HG03469 (cell line): ENCODE data around the gene PROKR1.
"Not testable (repeated sequence)": the region's sequence is repeated elsewhere in the genome, so short reads cannot be mapped to it uniquely, and the experiment has no call there.

Source experiments
- ATAC-seq: cut with Tn5 transposase; IDR thresholded peaks from one replicate; pipeline ENCODE4 v1.9.1; 2021; ENCODE audit warnings: mild to moderate bottlenecking, moderate library complexity, moderate number of reproducible peaks; ENCODE audit not compliant: unreplicated experiment

PROKR1 gene

GRCh38 chr2:68653538-68653982 is 10.2 kb downstream of the PROKR1 start:
- peak; percentile 87 for ATAC-seq

DNA sequence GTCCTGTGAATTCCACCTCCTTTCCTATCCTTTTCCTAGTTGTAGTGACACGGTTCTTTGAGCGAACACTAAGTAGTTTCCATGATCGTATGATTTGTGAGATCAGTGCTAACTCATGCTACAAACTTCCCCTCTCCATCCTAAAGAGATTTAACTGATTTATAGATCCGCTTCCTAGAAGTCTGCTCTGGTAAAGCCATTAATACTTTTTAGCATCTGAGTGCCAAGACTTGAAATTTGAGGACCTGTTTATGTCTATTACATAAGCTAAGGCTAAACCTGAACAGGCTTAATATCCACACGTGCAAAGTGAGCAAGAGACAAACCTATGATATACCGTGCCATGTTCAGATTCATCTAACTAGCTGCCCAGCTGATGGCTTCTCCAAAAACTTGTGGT is 14.9 kb downstream of the PROKR1 start:
- no peak for ATAC-seq

DNA sequence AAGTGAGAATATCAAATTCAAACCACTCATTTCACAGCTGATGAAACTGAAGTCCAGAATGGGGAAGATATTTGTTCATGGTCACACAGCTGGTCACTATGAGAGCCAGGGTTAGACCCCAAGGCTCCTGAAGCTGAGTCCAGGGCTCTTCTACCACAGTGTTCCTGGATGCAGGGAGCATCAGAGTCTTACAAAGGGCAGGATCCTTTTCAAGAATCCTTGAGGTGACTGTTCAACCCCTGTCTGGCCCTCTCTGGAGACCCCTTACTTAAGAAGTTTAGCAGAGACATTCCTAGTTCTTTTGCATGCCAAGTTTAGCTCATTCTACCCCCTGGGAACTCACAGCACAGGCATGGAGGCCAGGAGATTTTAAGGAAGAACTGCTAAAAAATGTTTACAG is 15.7 kb downstream of the PROKR1 start:
- ATAC-seq = no peak

GRCh38 chr2:68660658-68661057 is 17.3 kb downstream of the PROKR1 start:
- ATAC-seq = no peak

GRCh38 chr2:68662466-68662865 is 19.1 kb downstream of the PROKR1 start:
- ATAC-seq = no peak

DNA sequence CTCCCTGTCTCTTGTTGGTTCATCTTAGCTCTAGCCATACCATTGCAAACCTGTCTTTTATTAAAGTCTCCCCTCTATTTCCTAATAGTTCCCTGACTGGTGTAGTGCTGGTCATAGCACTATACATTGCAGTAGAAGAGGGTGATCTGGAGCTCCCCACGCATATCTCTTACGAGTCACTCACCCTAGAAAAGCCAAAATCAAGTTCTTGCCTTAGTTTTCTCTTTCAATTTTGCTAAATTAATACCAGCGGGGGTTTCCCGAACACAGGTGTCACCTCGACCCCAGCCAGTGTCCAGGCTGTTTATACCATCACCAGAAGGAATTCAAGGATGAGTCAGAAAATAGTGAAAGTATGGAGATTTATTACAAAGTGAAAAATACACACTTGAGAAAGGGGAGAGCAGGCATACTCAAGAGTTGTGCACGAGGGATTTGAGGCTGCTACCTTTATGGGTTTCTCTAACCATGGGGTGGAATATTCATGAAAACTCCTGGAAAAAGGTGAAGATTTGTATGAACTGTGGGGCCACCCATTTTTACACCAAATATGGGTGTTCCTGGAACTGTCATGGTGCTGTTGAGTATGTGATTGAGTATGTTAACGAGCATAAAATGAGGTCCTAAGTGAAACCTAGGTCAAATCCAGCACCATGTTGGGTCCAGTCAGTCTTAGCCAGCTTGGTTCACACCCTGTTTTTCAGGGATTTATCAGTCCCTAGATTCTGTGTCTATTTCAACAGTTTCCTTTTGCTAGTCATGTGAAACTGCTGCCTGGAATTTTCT is 20.2 kb downstream of the PROKR1 start:
- ATAC-seq = no peak

DNA sequence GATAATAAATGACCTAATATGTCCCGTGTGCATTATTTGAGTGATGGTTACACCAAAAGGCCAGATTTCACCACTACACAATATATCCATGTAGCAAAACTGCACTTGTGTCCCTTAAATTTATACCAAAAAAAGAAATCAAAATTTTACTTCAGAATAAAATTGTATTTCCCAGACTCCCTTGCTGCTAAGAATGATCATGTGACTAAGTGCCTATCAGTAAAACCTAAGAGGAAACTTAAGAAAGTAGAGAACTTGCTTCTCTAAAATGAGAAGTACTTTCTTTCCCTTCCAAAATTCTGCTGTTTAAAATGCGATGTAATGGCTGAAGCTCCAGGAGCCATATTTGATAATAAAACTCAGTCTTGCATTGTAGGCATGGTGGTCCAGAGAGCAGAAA is 24.0 kb downstream of the PROKR1 start:
- no peak for ATAC-seq

DNA sequence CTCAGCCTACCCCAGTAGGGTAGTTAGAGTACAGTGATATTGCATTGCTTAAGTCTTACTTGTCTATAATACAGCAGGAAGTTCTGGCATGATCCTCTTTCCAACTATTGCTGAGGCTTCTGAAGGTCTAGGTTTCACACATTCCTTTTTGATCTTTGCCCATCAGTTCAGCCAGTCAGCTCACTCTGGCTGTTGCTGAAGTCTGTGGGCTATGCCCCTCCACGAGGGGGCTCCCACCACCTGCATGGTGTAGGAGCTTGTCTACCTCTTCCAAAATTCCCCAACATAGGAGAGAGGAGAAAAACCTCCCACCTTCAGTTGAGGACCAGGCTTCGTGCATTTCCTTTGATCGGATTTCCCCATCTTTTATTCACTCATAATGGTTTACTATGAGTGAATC is 26.3 kb downstream of the PROKR1 start:
- ATAC-seq = no peak

- no peak for ATAC-seq
These were observed 28.6 kb downstream of the PROKR1 start for GRCh38 chr2:68671961-68672360.

DNA sequence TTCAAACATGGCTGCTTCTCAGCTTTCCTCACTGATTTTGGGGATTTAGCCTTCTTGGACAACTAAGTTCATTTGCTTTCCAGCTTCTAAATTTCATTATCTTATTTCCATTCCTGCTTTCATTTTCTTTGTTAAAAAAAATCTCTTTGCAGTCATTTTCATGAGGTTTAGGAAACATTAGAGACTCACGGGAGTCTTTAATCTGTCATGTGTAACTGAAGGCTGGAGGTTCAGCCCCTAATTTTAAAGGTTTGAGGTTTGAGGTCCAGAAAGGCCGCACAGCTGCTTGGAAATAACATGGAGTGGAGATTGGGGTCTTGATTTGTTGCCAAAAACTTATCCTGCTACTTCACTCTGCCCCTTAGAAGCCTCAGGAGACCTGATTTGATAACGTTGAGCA is 30.3 kb downstream of the PROKR1 start:
- no peak for ATAC-seq

DNA sequence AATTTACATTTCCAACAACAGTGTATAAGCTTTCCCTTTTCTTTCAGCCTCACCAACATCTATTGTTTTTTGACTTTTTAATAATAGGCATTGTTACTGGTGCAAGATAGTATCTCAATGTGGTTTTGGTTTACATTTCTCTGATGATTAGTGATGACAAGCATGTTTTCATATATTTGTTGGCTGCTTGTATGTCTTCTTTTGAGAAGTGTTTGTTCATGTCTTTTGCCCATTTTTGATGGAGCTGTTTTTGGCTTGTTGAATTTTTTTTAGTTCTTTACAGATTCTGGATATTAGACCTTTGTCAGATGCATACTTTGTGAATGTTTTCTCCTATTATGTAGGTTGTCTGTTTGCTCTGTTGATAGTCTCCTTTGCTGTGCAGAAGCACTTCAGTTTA is 32.1 kb downstream of the PROKR1 start:
- no peak for ATAC-seq

DNA sequence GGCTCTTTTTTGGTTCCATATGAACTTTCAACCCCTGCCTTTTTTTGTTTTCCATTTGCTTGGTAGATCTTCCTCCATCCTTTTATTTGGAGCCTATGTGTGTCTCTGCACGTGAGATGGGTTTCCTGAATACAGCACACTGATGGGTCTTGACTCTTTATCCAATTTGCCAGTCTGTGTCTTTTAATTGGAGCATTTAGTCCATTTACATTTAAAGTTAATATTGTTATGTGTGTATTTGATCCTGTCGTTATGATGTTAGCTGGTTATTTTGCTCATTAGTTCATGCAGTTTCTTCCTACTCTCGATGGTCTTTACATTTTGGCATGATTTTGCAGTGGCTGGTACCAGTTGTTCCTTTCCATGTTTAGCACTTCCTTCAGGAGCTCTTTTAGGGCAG is 34.5 kb downstream of the PROKR1 start:
- ATAC-seq = not testable (repeated sequence)

DNA sequence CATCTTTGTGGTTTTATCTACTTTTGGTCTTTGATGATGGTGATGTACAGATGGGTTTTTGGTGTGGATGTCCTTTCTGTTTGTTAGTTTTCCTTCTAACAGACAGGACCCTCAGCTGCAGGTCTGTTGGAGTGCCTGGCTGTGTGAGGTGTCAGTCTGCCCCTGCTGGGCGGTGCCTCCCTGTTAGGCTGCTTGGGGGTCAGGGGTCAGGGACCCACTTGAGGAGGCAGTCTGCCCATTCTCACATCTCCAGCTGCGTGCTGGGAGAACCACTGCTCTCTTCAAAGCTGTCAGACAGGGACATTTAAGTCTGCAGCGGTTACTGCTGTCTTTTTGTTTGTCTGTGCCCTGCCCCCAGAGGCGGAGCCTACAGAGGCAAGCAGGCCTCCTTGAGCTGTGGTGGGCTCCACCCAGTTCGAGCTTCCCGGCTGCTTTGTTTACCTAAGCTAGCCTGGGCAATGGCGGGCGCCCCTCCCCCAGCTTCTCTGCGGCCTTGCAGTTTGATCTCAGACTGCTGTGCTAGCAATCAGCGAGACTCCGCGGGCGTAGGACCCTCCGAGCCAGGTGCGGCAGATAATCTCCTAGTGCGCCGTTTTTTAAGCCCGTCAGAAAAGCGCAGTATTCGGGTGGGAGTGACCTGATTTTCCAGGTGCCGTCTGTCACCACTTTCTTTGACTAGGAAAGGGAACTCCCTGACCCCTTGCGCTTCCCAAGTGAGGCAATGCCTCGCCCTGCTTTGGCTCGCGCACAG is 36.0 kb downstream of the PROKR1 start:
- ATAC-seq = not testable (repeated sequence)

DNA sequence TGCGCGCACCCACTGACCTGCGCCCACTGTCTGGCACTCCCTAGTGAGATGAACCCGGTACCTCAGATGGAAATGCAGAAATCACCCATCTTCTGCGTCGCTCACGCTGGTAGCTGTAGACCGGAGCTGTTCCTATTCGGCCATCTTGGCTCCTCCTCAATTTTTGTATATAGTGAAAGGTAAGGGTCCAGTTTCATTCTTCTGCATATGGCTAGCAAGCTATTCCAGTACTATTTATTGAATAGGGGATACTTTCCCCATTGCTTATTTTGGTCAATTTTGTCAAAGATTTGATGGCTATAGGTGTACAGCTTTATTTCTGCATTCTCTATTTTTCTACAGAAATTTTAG is 36.5 kb downstream of the PROKR1 start:
- ATAC-seq = not testable (repeated sequence)

DNA sequence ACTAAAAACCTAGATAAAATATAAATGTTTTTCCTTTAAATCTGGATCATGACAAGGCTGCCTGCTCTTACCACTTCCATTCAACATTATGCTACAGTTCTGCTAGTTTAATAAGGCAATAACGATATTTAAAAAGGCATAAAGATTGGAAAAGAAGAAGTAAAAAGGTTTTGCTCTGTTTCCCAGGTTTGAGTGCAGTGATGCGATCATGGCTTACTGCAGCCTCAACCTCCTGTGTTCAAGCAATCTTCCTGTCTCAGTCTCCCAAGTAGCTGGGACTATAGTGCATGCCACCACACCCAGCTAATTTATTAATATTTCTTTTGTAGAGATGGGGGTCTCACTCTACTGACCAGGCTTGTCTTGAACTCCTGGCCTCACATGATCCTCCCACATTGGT is 40.8 kb downstream of the PROKR1 start:
- no peak for ATAC-seq

- ATAC-seq = no peak
These were observed 42.8 kb downstream of the PROKR1 start for GRCh38 chr2:68686178-68686577.

DNA sequence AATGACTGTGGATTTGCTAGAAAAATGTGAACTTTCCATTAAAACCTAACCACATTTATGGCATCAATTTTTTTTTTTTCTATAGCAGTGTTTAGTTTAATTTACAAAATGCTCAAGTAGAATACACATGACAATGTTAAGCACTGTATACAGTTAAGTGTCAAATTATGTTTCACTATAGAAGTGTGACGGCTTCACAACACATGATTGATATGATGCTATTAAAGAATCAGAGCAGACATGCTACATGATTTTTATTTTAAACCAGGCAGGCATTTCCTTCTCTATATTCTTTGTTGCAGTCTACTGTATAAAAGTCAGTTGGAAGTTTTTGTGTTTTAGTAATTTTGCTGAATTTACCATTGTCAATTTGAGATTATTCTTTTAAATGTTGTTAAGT is 43.6 kb downstream of the PROKR1 start:
- no peak for ATAC-seq

GRCh38 chr2:68689553-68690537 is 46.5 kb downstream of the PROKR1 start:
- peak; percentile 84 for ATAC-seq

GRCh38 chr2:68690851-68691250 is 47.5 kb downstream of the PROKR1 start:
- ATAC-seq = no peak

DNA sequence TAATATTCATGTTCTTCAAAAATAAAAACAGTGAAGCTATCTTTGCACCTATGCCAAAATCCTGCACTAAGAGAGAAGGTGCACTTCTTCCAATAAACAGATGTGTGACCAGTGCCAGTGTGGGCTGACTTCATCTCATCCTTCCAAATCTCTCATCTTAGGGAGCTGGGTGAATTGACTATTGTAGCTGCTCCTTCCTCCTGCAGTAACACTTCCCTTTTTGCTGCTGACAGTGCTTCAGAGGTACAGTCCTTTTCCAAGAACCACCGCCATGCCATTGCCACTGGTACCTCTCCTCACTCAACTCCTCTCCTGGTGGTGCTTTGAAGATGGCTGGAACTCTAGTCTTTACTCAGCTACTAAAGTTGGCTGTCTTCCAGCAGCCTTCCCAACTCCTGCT is 49.1 kb downstream of the PROKR1 start:
- no peak for ATAC-seq

DNA sequence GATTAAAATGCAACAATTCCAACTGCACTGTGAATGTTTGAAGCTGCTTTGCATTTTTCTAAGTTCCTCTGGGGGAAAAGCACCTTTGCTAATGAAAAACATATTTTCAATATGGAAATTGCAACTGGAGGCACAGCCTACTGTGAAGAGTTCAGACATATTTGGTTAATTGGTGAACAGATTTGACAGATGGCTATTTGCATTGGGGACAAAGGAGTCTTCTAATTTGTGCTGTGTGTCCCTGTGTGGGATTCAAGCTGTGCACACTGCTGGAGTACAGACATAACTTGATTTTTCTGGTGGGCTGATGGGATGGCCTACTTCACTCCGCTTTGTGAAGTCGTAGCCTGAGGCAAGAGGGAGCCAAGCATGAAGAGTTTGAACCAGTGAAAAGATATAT is 50.6 kb downstream of the PROKR1 start:
- no peak for ATAC-seq
